D341Med (cell line): ENCODE measurements around the gene DALRD3.
A peak's percentile ranks its signal among the peaks of the same experiment; 100 is the strongest.

ENCODE experiments used
- DNase-seq: peaks from one replicate; pipeline ENCODE4 v3.0.0; 2012; ENCODE audit warnings: low spot score

The DALRD3 gene

GRCh38 chr3:49017971-49018706, at the start of gene DALRD3:
TSS of gene DALRD3 (minus strand) at chr3:49018580. CDS start at chr3:49018564, 16 bp downstream.
- DNase-seq = peak; percentile 77

GRCh38 chr3:49058011-49058410, 39.6 kb upstream of the DALRD3 start:
- no peak for DNase-seq

- no peak for DNase-seq
Measured at GRCh38 chr3:49057268-49057667, 38.9 kb upstream of the DALRD3 start.

- no peak for DNase-seq
Measured at GRCh38 chr3:49054344-49054862, 36.0 kb upstream of the DALRD3 start.

- no peak for DNase-seq
Measured at GRCh38 chr3:49053543-49053942, 35.2 kb upstream of the DALRD3 start.

- no peak for DNase-seq
Measured at GRCh38 chr3:49035281-49035680, 16.9 kb upstream of the DALRD3 start.

- no peak for DNase-seq
Measured at GRCh38 chr3:49034650-49035049, 16.3 kb upstream of the DALRD3 start.

GRCh38 chr3:49032646-49033304, 14.4 kb upstream of the DALRD3 start:
- DNase-seq = no peak

- no peak for DNase-seq
Measured at GRCh38 chr3:49030321-49030720, 11.9 kb upstream of the DALRD3 start.

- no peak for DNase-seq
Measured at GRCh38 chr3:49029563-49029884, 11.1 kb upstream of the DALRD3 start.

GRCh38 chr3:49028673-49029562, 10.5 kb upstream of the DALRD3 start, which contains the start of gene IMPDH2:
TSS of gene IMPDH2 (minus strand) at chr3:49029398. CDS start at chr3:49029350, 48 bp downstream.
- DNase-seq = peak; percentile 97

GRCh38 chr3:49028298-49028672, 9.9 kb upstream of the DALRD3 start:
- DNase-seq = no peak

GRCh38 chr3:49027634-49028033, 9.3 kb upstream of the DALRD3 start:
- no peak for DNase-seq

- no peak for DNase-seq
Measured at GRCh38 chr3:49026536-49026935, 8.2 kb upstream of the DALRD3 start.

- no peak for DNase-seq
Measured at GRCh38 chr3:49025793-49026520, 7.6 kb upstream of the DALRD3 start.

GRCh38 chr3:49025005-49025792, 6.8 kb upstream of the DALRD3 start:
- DNase-seq = no peak

GRCh38 chr3:49024449-49024848, 6.1 kb upstream of the DALRD3 start:
- DNase-seq = no peak

- no peak for DNase-seq
Measured at GRCh38 chr3:49023775-49024174, 5.4 kb upstream of the DALRD3 start.

- no peak for DNase-seq
Measured at GRCh38 chr3:49022688-49023171, 4.3 kb upstream of the DALRD3 start.

- DNase-seq = peak; percentile 91
Measured at GRCh38 chr3:49021813-49022687, 3.7 kb upstream of the DALRD3 start, which contains the start of gene NDUFAF3. TSS of gene NDUFAF3 (plus strand) at chr3:49022121. CDS start at chr3:49022145, 24 bp downstream.
